KBM-7 (cell line): ENCODE measurements around the gene NPY4R.
"Not testable (repeated sequence)": the region's sequence is repeated elsewhere in the genome, so short reads cannot be mapped to it uniquely, and the experiment has no call there.

Experiments
- DNase-seq: peaks from one replicate; pipeline ENCODE4 v3.0.0-alpha.2; 2015
- in situ Hi-C: fragments of 300-500 bp; cut with MboI; formaldehyde crosslinking; loops from 2 replicates; pipeline ENCODE4 v1.14.3; 2020; ENCODE audit warnings: low sequenced_read_pairs, low pct_unique_long_range_greater_than_20kb, mixed read lengths

Gene NPY4R, protein sequence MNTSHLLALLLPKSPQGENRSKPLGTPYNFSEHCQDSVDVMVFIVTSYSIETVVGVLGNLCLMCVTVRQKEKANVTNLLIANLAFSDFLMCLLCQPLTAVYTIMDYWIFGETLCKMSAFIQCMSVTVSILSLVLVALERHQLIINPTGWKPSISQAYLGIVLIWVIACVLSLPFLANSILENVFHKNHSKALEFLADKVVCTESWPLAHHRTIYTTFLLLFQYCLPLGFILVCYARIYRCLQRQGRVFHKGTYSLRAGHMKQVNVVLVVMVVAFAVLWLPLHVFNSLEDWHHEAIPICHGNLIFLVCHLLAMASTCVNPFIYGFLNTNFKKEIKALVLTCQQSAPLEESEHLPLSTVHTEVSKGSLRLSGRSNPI

DNA sequence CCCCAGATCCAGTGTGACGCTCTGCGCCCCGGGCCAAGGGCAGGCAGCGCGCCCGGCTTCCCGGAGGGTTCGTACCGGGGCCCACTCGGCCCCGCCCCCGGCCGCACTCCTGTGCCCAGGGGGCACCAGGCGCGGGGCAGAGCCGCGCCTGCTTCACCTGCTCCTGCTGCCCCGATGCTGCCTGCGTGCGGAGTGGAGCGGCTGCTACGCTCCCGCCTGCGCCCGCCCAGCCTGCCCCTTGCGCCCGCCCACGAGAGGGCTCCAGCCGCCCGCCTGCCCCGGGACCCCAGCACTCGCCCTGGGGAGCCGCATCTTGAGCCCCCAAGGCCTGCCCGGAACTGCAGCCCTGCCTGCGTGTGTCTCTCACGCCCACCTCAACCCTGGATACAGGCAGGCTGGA is at the start of gene NPY4R:
Gene NPY4R, minus strand, starts transcription at position 194 of the 400 bp plus-strand sequence. CDS start 3,323 bp downstream, outside the sequence.
- DNase-seq, in situ Hi-C loops: not testable (repeated sequence)

GRCh38 chr10:46515366-46515765 is 49.6 kb upstream of the NPY4R start:
- no peak for DNase-seq
- in situ Hi-C loops, result no loop called here

DNA sequence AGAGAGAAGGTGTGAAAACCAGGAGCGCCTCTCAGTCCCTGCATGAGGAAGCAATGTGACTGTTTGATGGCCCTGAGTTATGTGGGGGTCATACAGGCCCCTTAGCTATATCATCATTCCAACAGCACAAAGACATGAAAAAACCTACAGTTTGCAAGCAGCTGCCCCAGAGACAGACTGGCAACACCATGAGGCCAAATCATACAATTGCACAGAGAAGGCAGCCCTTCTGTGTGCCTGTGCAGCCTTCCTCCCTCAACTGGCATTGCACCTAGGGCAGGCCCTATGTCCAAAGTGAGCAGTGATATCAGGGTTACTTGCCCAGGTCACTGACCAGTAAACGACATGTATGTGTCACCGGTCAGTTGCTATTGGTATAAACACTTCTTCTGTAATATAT is 49.1 kb upstream of the NPY4R start:
- no peak for DNase-seq

DNA sequence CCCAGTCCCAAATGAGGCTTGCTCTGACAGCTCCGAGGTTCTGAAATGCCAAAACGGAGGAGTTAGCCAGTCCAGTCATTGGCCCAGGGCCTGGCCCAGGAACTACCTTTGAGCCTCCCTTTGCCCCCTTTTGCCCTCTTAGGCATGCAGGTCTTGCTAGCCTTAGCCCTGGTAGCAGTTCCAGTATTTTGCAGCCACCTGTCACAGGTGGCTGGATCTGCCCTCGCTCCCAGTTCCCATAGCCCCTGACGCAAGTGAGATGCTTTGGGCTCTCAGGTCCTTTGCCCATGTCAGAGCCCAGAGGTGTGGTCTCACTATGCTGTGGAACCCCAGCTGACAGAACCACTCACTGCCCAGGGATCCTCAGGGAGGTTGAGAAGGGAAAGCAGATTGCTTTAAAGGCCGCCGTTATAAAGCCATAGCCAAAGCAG is 48.7 kb upstream of the NPY4R start:
- in situ Hi-C loops, result no loop called here
- DNase-seq, result no peak

More for the DNA sequence above, 49.1 kb upstream of the NPY4R start:
- in situ Hi-C loops, result no loop called here

DNA sequence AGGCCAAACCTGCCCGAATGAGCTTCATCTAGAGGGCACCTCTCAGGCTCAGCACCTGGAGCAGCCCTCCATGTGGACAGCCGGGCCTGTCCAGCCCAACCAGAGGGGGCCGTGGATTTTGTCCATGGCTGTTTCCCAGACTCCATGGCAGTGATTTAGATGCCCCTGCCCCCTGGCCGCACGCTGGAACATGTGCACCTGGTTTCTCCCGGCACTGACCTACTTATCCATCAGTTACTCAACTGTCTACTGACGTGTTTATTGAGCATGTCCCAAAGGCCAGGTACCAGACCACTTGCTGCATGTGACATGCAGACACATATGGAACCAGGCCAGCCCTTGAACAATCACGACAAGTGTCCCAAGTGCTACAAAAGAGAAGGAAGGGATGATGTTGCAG is 47.6 kb upstream of the NPY4R start:
- DNase-seq, in situ Hi-C loops: not testable (repeated sequence)

DNA sequence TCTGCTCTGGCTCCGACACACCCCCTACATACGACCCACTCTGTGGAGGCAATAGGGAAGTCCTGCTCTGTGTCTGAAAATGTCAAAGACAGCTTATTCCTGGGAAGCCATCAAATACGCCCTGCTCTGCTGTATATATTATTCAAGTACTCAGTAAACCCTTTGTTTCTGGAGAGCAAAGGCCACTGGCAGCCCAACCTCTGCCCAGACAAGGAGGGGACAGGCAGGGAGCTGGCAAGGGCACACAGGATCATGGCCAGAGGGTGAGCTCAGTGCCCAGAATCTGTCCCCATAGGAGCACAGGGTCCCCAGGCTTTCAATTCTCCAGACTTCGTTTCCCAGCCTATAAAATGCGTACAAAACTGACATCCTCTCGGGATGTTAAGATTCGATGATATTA is 47.0 kb upstream of the NPY4R start:
- in situ Hi-C loops, DNase-seq: not testable (repeated sequence)

DNA sequence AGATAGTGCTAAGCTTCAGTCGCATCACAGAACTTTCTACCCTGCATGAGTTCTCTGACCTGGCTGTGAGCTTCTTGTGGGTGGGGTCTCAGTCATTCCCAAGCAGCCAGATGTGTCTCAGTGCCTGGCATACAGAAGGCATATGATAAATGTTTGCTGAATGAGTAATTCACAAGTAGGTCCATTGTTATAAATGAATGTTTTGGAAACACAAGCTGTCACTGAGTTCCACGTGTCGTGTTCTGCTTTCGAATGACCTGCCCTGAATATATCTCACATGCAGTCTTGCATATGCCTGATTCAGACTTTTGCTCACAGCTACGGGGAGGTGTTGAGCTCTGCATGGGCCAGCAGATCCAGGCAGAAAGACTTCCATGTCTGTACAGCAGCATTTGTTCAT is 46.2 kb upstream of the NPY4R start:
- in situ Hi-C loops, DNase-seq: not testable (repeated sequence)

DNA sequence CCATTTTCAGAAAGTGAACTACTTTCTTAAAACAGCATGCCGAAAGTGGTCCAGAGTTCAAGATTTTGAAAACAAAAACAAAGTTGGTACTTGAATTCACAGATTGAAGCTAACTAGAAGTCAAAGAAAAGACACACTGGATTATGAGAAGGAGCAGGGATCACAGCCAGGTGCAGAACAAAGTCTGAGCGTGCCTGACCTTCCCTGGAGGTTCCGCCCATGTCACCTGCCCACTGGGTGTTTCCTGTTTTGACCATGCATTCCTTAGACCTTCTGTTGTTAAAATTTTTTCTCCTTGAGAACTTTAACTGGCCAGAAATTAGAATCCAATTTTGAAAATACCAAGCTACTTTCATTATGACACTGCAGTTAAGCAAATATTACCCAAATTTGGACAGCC is 34.2 kb upstream of the NPY4R start:
- DNase-seq, in situ Hi-C loops: not testable (repeated sequence)

- DNase-seq, in situ Hi-C loops: not testable (repeated sequence)
These were observed 33.4 kb upstream of the NPY4R start for GRCh38 chr10:46498985-46499703.

- DNase-seq, in situ Hi-C loops: not testable (repeated sequence)
These were observed 32.1 kb upstream of the NPY4R start for GRCh38 chr10:46497878-46498277.

DNA sequence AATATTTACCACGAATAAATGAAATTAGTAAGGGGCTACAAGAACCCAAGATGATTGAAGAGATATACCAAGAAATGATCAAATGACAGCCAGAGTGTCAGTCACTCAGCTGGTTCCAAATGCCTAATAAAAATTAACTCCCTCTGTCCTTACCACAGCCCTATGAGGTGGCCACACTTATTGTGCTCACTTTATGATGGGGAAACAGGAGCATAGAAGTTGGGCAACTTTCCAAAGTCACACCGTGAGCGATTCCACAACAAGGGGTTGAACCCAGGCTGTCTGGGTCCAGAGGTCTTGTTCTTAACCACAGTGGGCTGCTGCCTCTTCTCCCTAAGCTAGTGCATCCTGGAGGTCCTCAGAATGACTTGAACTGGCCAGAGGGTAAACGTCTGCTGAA is 31.6 kb upstream of the NPY4R start:
- in situ Hi-C loops, result not testable (repeated sequence)

DNA sequence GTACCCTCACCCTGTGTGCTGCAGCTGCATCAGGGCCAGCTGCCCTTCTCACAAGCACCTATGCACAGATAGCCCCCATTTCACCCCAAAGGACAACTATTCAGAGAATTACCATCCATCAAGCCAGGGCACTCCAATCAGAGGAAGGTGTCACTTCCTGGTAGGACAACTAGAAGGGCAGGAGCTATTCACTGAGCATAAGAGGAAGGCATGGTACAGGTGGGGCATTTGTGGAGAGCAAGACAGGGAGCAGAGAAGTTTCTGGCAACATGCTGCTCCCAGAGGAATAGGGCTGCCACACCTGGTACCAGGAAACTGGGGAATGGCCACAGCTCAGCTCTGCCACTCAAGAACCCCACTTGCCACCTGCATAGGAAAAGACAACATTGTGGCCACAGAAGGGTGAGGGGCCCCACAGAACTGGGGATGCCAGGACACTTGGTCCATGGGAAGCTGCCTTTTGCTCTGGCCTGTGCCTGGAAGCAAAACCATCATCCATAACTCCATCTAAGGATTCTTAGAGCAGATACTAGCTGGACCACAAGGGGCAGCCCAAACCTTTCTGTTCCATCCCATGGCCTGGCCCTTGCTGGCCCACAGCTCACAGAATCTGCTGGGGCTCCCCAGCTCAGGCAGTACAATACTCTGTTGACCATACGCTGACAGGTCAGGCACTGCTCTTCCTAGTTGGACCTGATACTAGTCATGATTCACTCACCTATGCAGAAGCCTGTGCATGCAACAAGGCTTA is 25.8 kb upstream of the NPY4R start:
- in situ Hi-C loops, DNase-seq: not testable (repeated sequence)

More for the DNA sequence above, 31.6 kb upstream of the NPY4R start:
- DNase-seq, result not testable (repeated sequence)

- in situ Hi-C loops, DNase-seq: not testable (repeated sequence)
These were observed 24.5 kb upstream of the NPY4R start for GRCh38 chr10:46490285-46490684.

- DNase-seq, in situ Hi-C loops: not testable (repeated sequence)
These were observed 20.7 kb upstream of the NPY4R start for GRCh38 chr10:46486459-46486858.

DNA sequence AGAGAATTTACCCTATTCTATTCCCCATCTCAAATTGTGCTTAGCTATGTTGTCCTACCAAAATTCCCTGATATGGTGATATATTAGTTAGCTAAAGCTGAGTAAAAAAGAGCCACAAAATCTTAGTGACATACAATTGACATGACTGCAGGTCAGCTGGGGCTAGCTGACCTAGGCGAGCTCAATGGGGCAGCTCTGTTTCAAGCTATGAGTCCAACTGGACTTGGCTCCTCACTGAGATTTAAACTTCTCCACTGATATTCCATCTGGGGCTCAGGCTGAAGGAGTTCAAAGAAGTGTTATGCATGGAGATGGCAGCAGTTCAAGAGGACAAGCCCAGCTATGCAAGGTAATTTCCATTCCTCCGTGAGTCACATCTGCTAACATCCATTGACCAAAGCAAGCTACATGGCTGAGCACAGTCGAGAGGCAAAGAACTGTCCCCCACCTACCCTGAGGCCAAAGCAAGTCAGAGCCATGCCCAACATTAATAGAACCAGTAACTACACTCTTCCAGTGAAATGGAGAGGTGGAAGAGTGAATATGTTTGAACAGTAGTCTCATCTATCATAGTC is 9.1 kb upstream of the NPY4R start:
- DNase-seq, in situ Hi-C loops: not testable (repeated sequence)

GRCh38 chr10:46473758-46474157 is 8.0 kb upstream of the NPY4R start:
- in situ Hi-C loops, DNase-seq: not testable (repeated sequence)

DNA sequence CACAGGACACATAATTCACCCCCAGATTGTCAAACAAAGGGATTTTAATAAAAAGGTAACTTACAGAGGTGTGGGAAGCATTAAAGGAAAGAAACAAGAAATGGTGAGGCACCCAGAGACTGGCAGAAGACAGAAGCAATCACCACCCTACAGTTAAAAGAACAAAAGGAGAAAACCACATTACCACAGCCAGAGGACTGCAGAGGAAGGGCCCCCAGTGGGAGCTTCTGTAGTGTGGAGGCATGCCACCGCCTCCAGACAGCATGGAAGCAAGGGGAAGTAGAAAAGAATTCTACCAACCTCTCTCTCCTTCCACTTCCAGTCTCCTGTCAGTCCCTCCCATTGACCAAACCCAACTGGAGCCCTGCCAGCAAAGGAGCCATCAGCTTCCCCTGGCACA is 4.4 kb upstream of the NPY4R start:
- in situ Hi-C loops, DNase-seq: not testable (repeated sequence)

DNA sequence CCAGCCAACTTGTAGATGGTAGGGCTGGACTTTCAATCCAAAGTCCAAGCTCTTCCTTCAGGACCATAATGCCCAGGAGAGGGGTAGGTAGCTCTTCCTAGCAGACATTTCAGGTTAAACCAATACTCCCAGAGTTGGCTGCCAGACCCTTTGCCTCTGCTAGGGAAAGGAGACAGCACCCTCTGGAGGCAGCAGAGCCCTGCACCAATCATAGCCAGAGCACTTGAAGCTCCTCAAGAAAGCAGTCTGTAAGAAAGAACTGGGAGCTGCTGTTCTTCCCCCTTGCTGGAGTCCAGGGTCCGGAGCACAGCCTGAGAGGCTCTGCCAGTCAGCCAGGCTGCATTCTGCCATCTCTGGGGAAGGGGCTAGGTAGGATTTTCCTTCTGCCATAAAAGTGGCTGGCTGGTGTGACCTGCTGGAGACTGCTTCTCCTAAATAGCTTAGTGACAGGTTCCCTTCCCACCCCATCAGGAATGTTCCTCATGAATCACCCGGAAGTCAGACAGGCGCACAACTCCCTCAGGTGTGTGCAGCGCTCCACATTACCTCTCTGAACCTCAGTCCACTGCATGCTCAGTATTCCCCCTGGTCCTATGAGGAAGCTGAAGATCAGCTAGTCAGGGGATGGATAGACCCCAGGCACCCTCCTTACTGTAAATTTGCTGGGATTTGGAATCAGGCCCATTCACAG is 2.5 kb upstream of the NPY4R start:
- in situ Hi-C loops, DNase-seq: not testable (repeated sequence)
